Muscle of leg (tissue), 11 donors: ENCODE results near the gene PTGER4. TPM values are rescaled to one million over a fixed set of nuclear protein-coding genes. Genes with fewer than 3 reads are reported as not detected.
"Not testable (repeated sequence)": the region's sequence is repeated elsewhere in the genome, so short reads cannot be mapped to it uniquely, and the experiment has no call there.

Experiments
- DNase-seq: peaks from one replicate; pipeline ENCODE4 v3.0.0; 2013
- H3K27ac ChIP-seq: one replicate; pipeline ENCODE4 v1.5.1; 2013; ENCODE audit warnings: mild to moderate bottlenecking, low read length, control low read depth
- H3K27me3 ChIP-seq: one replicate; pipeline ENCODE4 v1.6.1; 2013; ENCODE audit warnings: low read length; ENCODE audit not compliant: control insufficient read depth, insufficient read depth
- H3K36me3 ChIP-seq: one replicate; pipeline ENCODE4 v1.6.1; 2013; ENCODE audit warnings: low read length; ENCODE audit not compliant: control insufficient read depth, insufficient read depth
- H3K4me1 ChIP-seq: one replicate; pipeline ENCODE4 v1.6.1; 2013; ENCODE audit warnings: low read length; ENCODE audit not compliant: control insufficient read depth, insufficient read depth
- H3K4me3 ChIP-seq: one replicate; pipeline ENCODE4 v1.5.1; 2013; ENCODE audit warnings: low read length, control low read depth
- H3K9me3 ChIP-seq: replicated peaks from 2 replicates; pipeline ENCODE4 v1.6.1; 2013; ENCODE audit warnings: low read depth, low read length; ENCODE audit not compliant: control insufficient read depth
- WGBS: methylation state at CpG from one replicate; pipeline ENCODE4 v1.1.5; 2013; ENCODE audit warnings: missing lambda C conversion rate; ENCODE audit not compliant: insufficient coverage; 5-methylcytosine and 5-hydroxymethylcytosine counted together
- polyA plus RNA-seq, 8 donors: library from polyadenylated mRNA; unstranded; fragments of 120-200 nt; gene quantifications; one replicate each; pipeline versions ENCODE4 v1.2.1 to v1.2.3, GENCODE V29; 2013; ENCODE audit warnings: inconsistent platforms in 1 of 8, low replicate concordance in 1 of 8; ENCODE audit not compliant: insufficient read length in 8 of 8, insufficient read depth in 1 of 8
- total RNA-seq: library from RNA; stranded (reverse); fragments of 120-200 nt; gene quantifications from one replicate; pipeline ENCODE4 v1.2.4, GENCODE V29; 2013

PTGER4 gene
- total and polyA plus RNA-seq, 9 donors, result 4.2 to 9.7 (median 7.6) TPM

- no CpG with 5 or more reads among the region's 3 CpGs for WGBS
- Histone ChIP-seq H3K4me3 (no peak overlapping the region), H3K4me1 (peaks cover 2% of the 10 kb centered on the region)
Observed at GRCh38 chr5:40651201-40651600, 28.5 kb upstream of the PTGER4 start.

DNA sequence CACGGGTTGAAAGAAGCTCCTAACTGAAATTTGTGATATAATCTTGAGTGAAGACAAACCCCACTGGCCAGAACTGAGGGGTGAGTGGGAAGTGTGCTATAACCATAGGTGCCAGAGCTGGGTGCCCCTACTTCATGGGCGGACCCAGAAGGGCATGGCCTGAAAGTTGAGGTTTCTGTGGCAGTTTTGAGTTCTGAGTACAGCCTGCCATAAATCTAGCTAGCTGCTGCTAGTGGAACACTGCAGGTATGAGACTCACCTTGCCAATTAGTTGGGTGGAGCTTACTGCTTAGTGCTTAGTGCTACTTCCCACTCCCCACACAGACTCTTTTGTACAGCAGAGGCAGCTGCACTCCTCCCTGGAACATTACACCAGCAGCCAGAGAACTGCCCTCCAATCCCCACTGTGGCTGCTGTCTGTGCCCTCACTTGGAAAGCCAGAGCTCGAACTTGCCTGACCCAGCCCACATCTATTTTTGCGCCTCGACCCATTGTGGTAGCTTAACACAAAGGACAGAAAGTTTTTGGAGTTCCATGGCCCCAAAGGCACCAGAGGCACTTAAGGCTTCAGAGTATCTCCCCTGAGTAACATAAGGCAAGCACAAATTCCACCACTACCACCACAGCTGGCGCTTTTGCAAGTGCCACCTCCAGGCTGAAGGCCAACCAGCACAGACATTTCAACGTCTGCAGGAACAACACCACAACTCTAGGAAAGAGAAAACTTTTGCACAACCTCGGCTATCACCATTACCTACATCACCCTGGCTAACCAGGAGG lies 27.1 kb upstream of the PTGER4 start:
- no peak overlapping the region for H3K27ac ChIP-seq
- DNase-seq, result no peak
- no peaks in the 10 kb centered on the region for H3K9me3 ChIP-seq
- 66% methylated on average over 8 of the region's 8 CpGs for WGBS
- H3K4me1 ChIP-seq, result peaks cover 2% of the 10 kb centered on the region
- H3K27me3 ChIP-seq, result no peaks in the 10 kb centered on the region
- H3K36me3 ChIP-seq, result no peaks in the 10 kb centered on the region
- no peak overlapping the region for H3K4me3 ChIP-seq

More at GRCh38 chr5:40651201-40651600, 28.5 kb upstream of the PTGER4 start:
- H3K9me3 ChIP-seq, result no peaks in the 10 kb centered on the region
- DNase-seq, result no peak
- no peaks in the 10 kb centered on the region for H3K27me3 ChIP-seq
- H3K27ac ChIP-seq, result no peak overlapping the region
- H3K36me3 ChIP-seq, result no peaks in the 10 kb centered on the region

GRCh38 chr5:40653221-40654022 lies 26.3 kb upstream of the PTGER4 start:
- Histone ChIP-seq H3K27me3 (no peaks in the 10 kb centered on the region), H3K4me3 (no peak overlapping the region), H3K4me1 (peaks cover 2% of the 10 kb centered on the region), H3K36me3 (no peaks in the 10 kb centered on the region), H3K9me3 (no peaks in the 10 kb centered on the region), H3K27ac (no peak overlapping the region)
- 100% methylated on average over 1 of the region's 4 CpGs for WGBS
- DNase-seq, result no peak

GRCh38 chr5:40654377-40654991 lies 25.2 kb upstream of the PTGER4 start:
- Histone ChIP-seq H3K27ac (no peak overlapping the region), H3K27me3 (no peaks in the 10 kb centered on the region), H3K4me1 (peaks cover 2% of the 10 kb centered on the region), H3K4me3 (no peak overlapping the region), H3K36me3 (no peaks in the 10 kb centered on the region), H3K9me3 (no peaks in the 10 kb centered on the region)
- no CpG with 5 or more reads among the region's 4 CpGs for WGBS
- DNase-seq, result no peak

GRCh38 chr5:40655138-40655537 lies 24.6 kb upstream of the PTGER4 start:
- no peak for DNase-seq
- WGBS, result no CpG with 5 or more reads among the region's 2 CpGs
- no peaks in the 10 kb centered on the region for H3K9me3 ChIP-seq

DNA sequence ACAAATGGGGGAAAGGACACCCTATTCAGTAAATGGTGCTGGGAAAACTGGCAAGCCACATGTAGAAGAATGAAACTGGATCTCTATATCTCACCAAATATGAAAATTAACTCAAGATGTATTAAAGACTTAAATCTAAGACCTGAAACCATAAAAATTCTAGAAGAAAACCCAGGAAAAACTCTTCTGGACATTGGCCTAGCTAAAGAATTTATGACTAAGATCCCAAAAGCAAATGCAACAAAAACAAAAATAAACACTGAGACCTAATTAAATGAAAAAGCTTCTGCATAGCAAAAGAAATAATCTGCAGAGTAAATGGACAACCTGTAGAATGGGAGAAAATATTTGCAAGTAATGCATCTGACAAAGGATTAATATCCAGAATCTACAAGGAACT lies 23.6 kb upstream of the PTGER4 start:
- not testable (repeated sequence) for H3K4me1 ChIP-seq, DNase-seq, H3K4me3 ChIP-seq, H3K9me3 ChIP-seq, H3K27me3 ChIP-seq, H3K27ac ChIP-seq, H3K36me3 ChIP-seq

More at GRCh38 chr5:40655138-40655537, 24.6 kb upstream of the PTGER4 start:
- H3K36me3 ChIP-seq, result no peaks in the 10 kb centered on the region
- H3K27ac ChIP-seq, result no peak overlapping the region
- no peak overlapping the region for H3K4me3 ChIP-seq
- peaks cover 2% of the 10 kb centered on the region for H3K4me1 ChIP-seq
- H3K27me3 ChIP-seq, result no peaks in the 10 kb centered on the region

DNA sequence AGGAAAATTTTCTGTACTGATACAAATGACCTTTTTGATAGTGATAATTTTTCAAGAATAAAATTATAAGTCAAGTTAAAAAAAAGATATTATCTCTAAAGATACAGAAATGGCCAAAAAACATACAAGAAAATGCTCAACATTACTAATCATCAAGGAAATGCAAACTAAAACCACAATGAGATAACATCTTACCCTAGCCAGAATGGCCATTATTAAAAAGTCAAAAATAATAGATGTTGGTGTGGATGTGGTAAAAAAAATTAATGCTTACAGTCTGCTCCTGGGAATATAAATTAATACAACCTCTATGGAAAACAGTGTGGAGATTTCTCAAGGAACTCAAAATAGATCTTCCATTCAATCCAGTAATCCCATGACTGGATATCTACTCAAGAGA lies 22.9 kb upstream of the PTGER4 start:
- no peaks in the 10 kb centered on the region for H3K36me3 ChIP-seq
- H3K9me3 ChIP-seq, result no peaks in the 10 kb centered on the region
- H3K27ac ChIP-seq, result no peak overlapping the region
- H3K4me3 ChIP-seq, result no peak overlapping the region
- DNase-seq, result no peak
- no peaks in the 10 kb centered on the region for H3K27me3 ChIP-seq
- peaks cover 2% of the 10 kb centered on the region for H3K4me1 ChIP-seq

GRCh38 chr5:40660751-40661150 lies 19.0 kb upstream of the PTGER4 start:
- Histone ChIP-seq H3K27ac (no peak overlapping the region), H3K36me3 (no peaks in the 10 kb centered on the region), H3K4me1 (no peaks in the 10 kb centered on the region), H3K9me3 (no peaks in the 10 kb centered on the region), H3K4me3 (no peak overlapping the region), H3K27me3 (no peaks in the 10 kb centered on the region)
- no CpG with 5 or more reads among the region's 2 CpGs for WGBS
- no peak for DNase-seq

GRCh38 chr5:40665635-40666298 lies 13.9 kb upstream of the PTGER4 start:
- Histone ChIP-seq H3K36me3 (no peaks in the 10 kb centered on the region), H3K27ac (no peak overlapping the region), H3K4me3 (no peak overlapping the region), H3K4me1 (no peaks in the 10 kb centered on the region), H3K27me3 (no peaks in the 10 kb centered on the region), H3K9me3 (no peaks in the 10 kb centered on the region)
- 83% methylated on average over 2 of the region's 3 CpGs for WGBS
- no peak for DNase-seq

- Histone ChIP-seq H3K36me3 (no peaks in the 10 kb centered on the region), H3K27me3 (no peaks in the 10 kb centered on the region), H3K9me3 (no peaks in the 10 kb centered on the region), H3K4me3 (no peak overlapping the region), H3K4me1 (no peaks in the 10 kb centered on the region), H3K27ac (no peak overlapping the region)
- no CpG with 5 or more reads among the region's 1 CpG for WGBS
- DNase-seq, result no peak
Observed at GRCh38 chr5:40666657-40667056, 13.1 kb upstream of the PTGER4 start.
